GM12874 (cell line): ENCODE results near the gene CORO6.

Experiments
- CTCF ChIP-seq: IDR thresholded peaks from 2 replicates; pipeline ENCODE4 v1.5.1; 2011; ENCODE audit warnings: low read depth, mild to moderate bottlenecking, control low read depth, low read length, moderate library complexity; ENCODE audit not compliant: insufficient read depth

CORO6 gene

GRCh38 chr17:29572691-29573557 is 49.8 kb downstream of the CORO6 start:
- peak; percentile 58 for TF ChIP-seq CTCF

- no peak for TF ChIP-seq CTCF
These were observed 50.6 kb downstream of the CORO6 start for GRCh38 chr17:29571883-29572681.

GRCh38 chr17:29571486-29571882 is 51.2 kb downstream of the CORO6 start:
- no peak for TF ChIP-seq CTCF

- no peak for TF ChIP-seq CTCF
These were observed 52.2 kb downstream of the CORO6 start for GRCh38 chr17:29570521-29570920.

- no peak for TF ChIP-seq CTCF
These were observed 53.3 kb downstream of the CORO6 start for GRCh38 chr17:29569245-29569950.

GRCh38 chr17:29568331-29569244 is 54.1 kb downstream of the CORO6 start, which contains the start of gene TP53I13:
Gene TP53I13, plus strand, starts transcription at chr17:29568701. Its CDS starts 58 bp downstream, at chr17:29568759.
- TF ChIP-seq CTCF, result no peak
